PC-9 (cell line): ENCODE measurements around the gene ING5. TPM values are rescaled to one million over a fixed set of nuclear protein-coding genes. Genes with fewer than 3 reads are reported as not detected.
A peak's percentile ranks its signal among the peaks of the same experiment; 100 is the strongest.

Experiments
- BruUV-seq: library from RNA; stranded (reverse); fragments of 400-500 nt; replicated peaks from 2 replicates; lab custom pipeline; 2021; lab: Mats Ljungman, UMichigan
- CTCF ChIA-PET: fragments of 300-600 bp; sonication (Branson Sonifier 250); formaldehyde crosslinking; loops from one replicate; lab custom pipeline; 2022; ENCODE audit warnings: antibody characterized with exemption; lab: Charles Lee
- POLR2A ChIA-PET: fragments of 300-600 bp; sonication (Branson Sonifier 250); formaldehyde crosslinking; loops from one replicate; lab custom pipeline; 2022; ENCODE audit warnings: antibody characterized with exemption; ENCODE audit not compliant: unreplicated experiment; lab: Charles Lee
- DNase-seq, 2 experiments: peaks; one replicate each; pipeline versions ENCODE4 v3.0.0 to v3.0.0-alpha.2; 2015 to 2022; ENCODE audit warnings: mixed read lengths in 1 of 2
- H2AFZ ChIP-seq: fragments of 200-600 bp; sonication (generic); 2 replicates; pipeline ENCODE4 v1.8.1; 2017; ENCODE audit warnings: antibody characterized with exemption
- H3F3A ChIP-seq: fragments of 200-600 bp; sonication (generic); 2 replicates; pipeline ENCODE4 v1.8.1; 2017; ENCODE audit warnings: antibody characterized with exemption, mild to moderate bottlenecking, low read depth; ENCODE audit not compliant: insufficient read depth
- H3K27ac ChIP-seq: fragments of 200-600 bp; sonication (generic); 2 replicates; pipeline ENCODE4 v1.6.1; 2016; ENCODE audit warnings: mixed run types
- H3K27me3 ChIP-seq: fragments of 200-600 bp; sonication (generic); 2 replicates; pipeline ENCODE4 v1.6.1; 2016; ENCODE audit warnings: low read depth, mixed run types; ENCODE audit not compliant: insufficient read depth
- H3K36me3 ChIP-seq: fragments of 200-600 bp; sonication (generic); 2 replicates; pipeline ENCODE4 v1.6.1; 2016; ENCODE audit warnings: low read depth, mixed run types
- H3K4me1 ChIP-seq: fragments of 200-600 bp; sonication (generic); replicated peaks from 2 replicates; pipeline ENCODE4 v1.6.1; 2016; ENCODE audit warnings: mixed run types; ENCODE audit not compliant: insufficient read depth
- H3K4me2 ChIP-seq: fragments of 200-600 bp; sonication (generic); 2 replicates; pipeline ENCODE4 v1.6.1; 2017; ENCODE audit warnings: mixed run types
- H3K4me3 ChIP-seq: fragments of 200-600 bp; sonication (generic); 2 replicates; pipeline ENCODE4 v1.6.1; 2016; ENCODE audit warnings: mixed run types
- H3K79me2 ChIP-seq: fragments of 200-600 bp; sonication (generic); 2 replicates; pipeline ENCODE4 v1.6.1; 2017; ENCODE audit warnings: low read depth, mixed run types
- H3K9me2 ChIP-seq: fragments of 200-600 bp; sonication (generic); 2 replicates; pipeline ENCODE4 v1.8.1; 2017; ENCODE audit warnings: mild to moderate bottlenecking; ENCODE audit not compliant: insufficient read depth
- H3K9me3 ChIP-seq: fragments of 200-600 bp; sonication (generic); 2 replicates; pipeline ENCODE4 v1.8.1; 2016; ENCODE audit warnings: low read depth; ENCODE audit not compliant: insufficient read depth
- H4K20me1 ChIP-seq: fragments of 200-600 bp; sonication (generic); 2 replicates; pipeline ENCODE4 v1.8.1; 2017; ENCODE audit not compliant: insufficient read depth
- CTCF ChIP-seq: fragments of 200-600 bp; sonication (generic); conservative IDR thresholded peaks from 2 replicates; pipeline ENCODE4 v1.6.1; 2017; ENCODE audit warnings: mixed run types, antibody characterized with exemption, mild to moderate bottlenecking, moderate library complexity
- EZH2 ChIP-seq: fragments of 200-600 bp; sonication (generic); IDR thresholded peaks from 2 replicates; pipeline ENCODE4 v1.8.0; 2017; ENCODE audit warnings: antibody characterized with exemption, low read depth
- intact Hi-C: fragments of 100-400 bp; cut with micrococcal nuclease; formaldehyde crosslinking; loops from one replicate; pipeline ENCODE4 v1.10.0; 2022; ENCODE audit not compliant: unreplicated experiment
- total RNA-seq: library from RNA; stranded (reverse); gene quantifications from 2 replicates; pipeline ENCODE4 v1.2.3, GENCODE V29; 2021

Gene ING5
- total RNA-seq, 1 experiment from 2014 or later, result 79.7 TPM

GRCh38 chr2:241771286-241772062 is 69.6 kb downstream of the ING5 start:
- Histone ChIP-seq H3K27ac (no peak overlapping the region), H3K27me3 (no peaks in the 10 kb centered on the region), H3F3A (0 out of 2 replicates have a peak, but pooled peaks cover 8% of the 10 kb centered on the region), H3K4me3 (no peak overlapping the region), H3K9me3 (no peaks in the 10 kb centered on the region), H3K79me2 (no peaks in the 10 kb centered on the region), H3K9me2 (no peaks in the 10 kb centered on the region), H3K36me3 (no peaks in the 10 kb centered on the region), H3K4me2 (no peak overlapping the region), H4K20me1 (no peaks in the 10 kb centered on the region), H2AFZ (no peak overlapping the region), H3K4me1 (peaks cover 18% of the 10 kb centered on the region)
- CTCF ChIA-PET, result no interaction called here
- POLR2A ChIA-PET, result interaction anchor here (0.6 kb wide), 1 partner anchor 149 kb away, joined by 8 read pairs; no protein-coding TSS in a partner anchor
- no TSS peak for BruUV-seq
- intact Hi-C loops, result no loop called here
- no peak for TF ChIP-seq EZH2
- TF ChIP-seq CTCF, result no peak
- DNase-seq, result no peak

- intact Hi-C loops, result no loop called here
- no peaks in the 10 kb centered on the region for H3K36me3 ChIP-seq
- H3K9me2 ChIP-seq, result no peaks in the 10 kb centered on the region
- POLR2A ChIA-PET, result no interaction called here
- no peak overlapping the region for H3K4me3 ChIP-seq
- DNase-seq, result no peak
- peaks cover 18% of the 10 kb centered on the region for H3K4me1 ChIP-seq
- no TSS peak for BruUV-seq
- H3F3A ChIP-seq, result 0 out of 2 replicates have a peak, but pooled peaks cover 8% of the 10 kb centered on the region
- H4K20me1 ChIP-seq, result no peaks in the 10 kb centered on the region
- H2AFZ ChIP-seq, result no peak overlapping the region
- H3K27ac ChIP-seq, result no peak overlapping the region
- TF ChIP-seq CTCF (no peak), EZH2 (no peak)
- no peaks in the 10 kb centered on the region for H3K9me3 ChIP-seq
- no peaks in the 10 kb centered on the region for H3K79me2 ChIP-seq
- CTCF ChIA-PET, result no interaction called here
- H3K4me2 ChIP-seq, result no peak overlapping the region
- no peaks in the 10 kb centered on the region for H3K27me3 ChIP-seq
Observed at GRCh38 chr2:241772063-241772499, 70.2 kb downstream of the ING5 start.

- H3K9me2 ChIP-seq, result no peaks in the 10 kb centered on the region
- H3K4me2 ChIP-seq, result peak overlapping the region; percentile 54
- peak; percentile 66 to 91 for DNase-seq
- H3K4me3 ChIP-seq, result no peak overlapping the region
- 0 out of 2 replicates have a peak, but pooled peaks cover 5% of the 10 kb centered on the region for H3F3A ChIP-seq
- 0 out of 2 replicates have a peak overlapping the region, but pooled peaks have one; percentile 5 for H2AFZ ChIP-seq
- H3K27me3 ChIP-seq, result no peaks in the 10 kb centered on the region
- H3K9me3 ChIP-seq, result no peaks in the 10 kb centered on the region
- ChIA-PET CTCF (no interaction called here), POLR2A (interaction anchor here (0.5 to 0.6 kb wide), 3 partner anchors 15 to 66 kb away, joined by 3 to 5 read pairs (median 3); partner anchors contain the start of gene NEU4)
- BruUV-seq, result no TSS peak
- intact Hi-C loops, result loop anchor here (2.0 kb wide), 2 partner anchors 17 to 71 kb away; no protein-coding TSS in a partner anchor
- no peak overlapping the region for H3K27ac ChIP-seq
- peaks cover 18% of the 10 kb centered on the region for H3K4me1 ChIP-seq
- H3K79me2 ChIP-seq, result no peaks in the 10 kb centered on the region
- no peaks in the 10 kb centered on the region for H3K36me3 ChIP-seq
- no peak for TF ChIP-seq CTCF
- no peak for TF ChIP-seq EZH2
- no peaks in the 10 kb centered on the region for H4K20me1 ChIP-seq
Observed at GRCh38 chr2:241773511-241774418, 71.9 kb downstream of the ING5 start.
